OCI-LY1 (cell line): Measurements from ENCODE around the gene MSRB3.

Experiments used
- H2AFZ ChIP-seq: fragments of 200-600 bp; sonication (generic), shearing (Covaris generic); 2 replicates; pipeline ENCODE4 v1.6.0; 2014; ENCODE audit warnings: antibody characterized with exemption, mild to moderate bottlenecking, low read length
- H3F3A ChIP-seq: fragments of 200-600 bp; sonication (generic), shearing (Covaris generic); 2 replicates; pipeline ENCODE4 v1.6.0; 2014; ENCODE audit warnings: mild to moderate bottlenecking, antibody characterized with exemption, low read length, moderate library complexity; ENCODE audit not compliant: insufficient read depth
- H3K27ac ChIP-seq: fragments of 200-600 bp; sonication (generic); 2 replicates; pipeline ENCODE4 v1.5.1; 2014; ENCODE audit warnings: low read length, mixed run types, mild to moderate bottlenecking, low read depth; ENCODE audit not compliant: poor library complexity, severe bottlenecking
- H3K27me3 ChIP-seq: fragments of 200-600 bp; sonication (generic); 2 replicates; pipeline ENCODE4 v1.6.0; 2014; ENCODE audit warnings: antibody characterized with exemption, mild to moderate bottlenecking, low read length, moderate library complexity; ENCODE audit not compliant: insufficient read depth
- H3K36me3 ChIP-seq: fragments of 200-600 bp; sonication (generic); 2 replicates; pipeline ENCODE4 v1.6.1; 2014; ENCODE audit warnings: mild to moderate bottlenecking, antibody characterized with exemption, low read length, moderate library complexity, mixed read lengths; ENCODE audit not compliant: insufficient read depth
- H3K4me1 ChIP-seq: fragments of 200-600 bp; sonication (generic); 2 replicates; pipeline ENCODE4 v1.5.1; 2014; ENCODE audit warnings: mild to moderate bottlenecking, low read length, moderate library complexity; ENCODE audit not compliant: insufficient read depth, severe bottlenecking
- H3K4me2 ChIP-seq: fragments of 200-600 bp; sonication (generic), shearing (Covaris generic); 2 replicates; pipeline ENCODE4 v1.6.1; 2014; ENCODE audit warnings: low read length
- H3K4me3 ChIP-seq: fragments of 200-600 bp; sonication (generic); 2 replicates; pipeline ENCODE4 v1.5.1; 2014; ENCODE audit warnings: low read length, low read depth, mild to moderate bottlenecking, mixed read lengths; ENCODE audit not compliant: poor library complexity, severe bottlenecking
- H3K79me2 ChIP-seq: fragments of 200-600 bp; shearing (Covaris generic); 2 replicates; pipeline ENCODE4 v1.6.1; 2016; ENCODE audit warnings: mixed run types, low read length, mixed read lengths; ENCODE audit not compliant: insufficient read depth
- H3K9ac ChIP-seq: fragments of 200-600 bp; sonication (generic), shearing (Covaris generic); 2 replicates; pipeline ENCODE4 v1.6.1; 2014; ENCODE audit warnings: mild to moderate bottlenecking, low read length, mixed read lengths
- H3K9me2 ChIP-seq: fragments of 200-600 bp; sonication (generic), shearing (Covaris generic); 2 replicates; pipeline ENCODE4 v1.6.1; 2014; ENCODE audit warnings: low read depth, mild to moderate bottlenecking, low read length, mixed read lengths
- H3K9me3 ChIP-seq: fragments of 200-600 bp; shearing (Covaris generic); 2 replicates; pipeline ENCODE4 v1.6.1; 2014; ENCODE audit warnings: low read length, mixed read lengths
- H4K20me1 ChIP-seq: fragments of 200-600 bp; sonication (generic), shearing (Covaris generic); 2 replicates; pipeline ENCODE4 v1.6.0; 2016; ENCODE audit warnings: mild to moderate bottlenecking, low read length; ENCODE audit not compliant: insufficient read depth
- CTCF ChIP-seq: fragments of 200-600 bp; sonication (generic), shearing (Covaris generic); IDR thresholded peaks from 2 replicates; pipeline ENCODE4 v1.5.1; 2017; ENCODE audit warnings: mild to moderate bottlenecking, antibody characterized with exemption, low read length, moderate library complexity, mixed read lengths
- EZH2 ChIP-seq: fragments of 200-600 bp; sonication (generic), shearing (Covaris generic); IDR thresholded peaks from 2 replicates; pipeline ENCODE4 v1.8.0; 2017; ENCODE audit warnings: borderline replicate concordance, mixed run types, mild to moderate bottlenecking, antibody characterized with exemption, low read length, moderate library complexity, mixed read lengths

Gene MSRB3

DNA sequence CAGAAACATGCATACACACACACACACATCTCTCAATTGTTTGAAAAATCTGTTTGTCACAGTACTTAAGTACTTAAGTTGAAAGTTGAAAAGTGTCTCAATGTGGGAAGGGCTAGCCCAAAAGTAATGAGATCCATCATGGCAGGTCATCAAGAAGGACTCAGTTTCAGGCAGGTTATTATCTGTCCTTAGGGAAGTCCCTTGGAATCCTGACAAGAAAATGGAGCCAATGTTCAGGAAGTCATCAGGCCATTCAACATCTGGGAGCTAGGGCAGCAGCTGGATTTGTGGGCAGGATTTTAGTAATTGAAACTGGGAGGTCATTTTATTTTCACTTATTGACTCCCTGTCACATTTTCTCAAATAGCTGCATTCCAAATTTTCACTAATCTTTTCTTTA lies 56.0 kb downstream of the MSRB3 start:
- TF ChIP-seq EZH2 (no peak), CTCF (no peak)
- Histone ChIP-seq H3K36me3 (no peaks in the 10 kb centered on the region), H3K4me1 (no peaks in the 10 kb centered on the region), H2AFZ (no peak overlapping the region), H3K27me3 (no peaks in the 10 kb centered on the region), H3K9ac (no peak overlapping the region), H3K27ac (no peak overlapping the region), H3K4me2 (no peak overlapping the region), H4K20me1 (no peaks in the 10 kb centered on the region), H3K79me2 (no peaks in the 10 kb centered on the region), H3K9me2 (no peaks in the 10 kb centered on the region), H3K4me3 (no peak overlapping the region), H3F3A (no peaks in the 10 kb centered on the region), H3K9me3 (no peaks in the 10 kb centered on the region)

DNA sequence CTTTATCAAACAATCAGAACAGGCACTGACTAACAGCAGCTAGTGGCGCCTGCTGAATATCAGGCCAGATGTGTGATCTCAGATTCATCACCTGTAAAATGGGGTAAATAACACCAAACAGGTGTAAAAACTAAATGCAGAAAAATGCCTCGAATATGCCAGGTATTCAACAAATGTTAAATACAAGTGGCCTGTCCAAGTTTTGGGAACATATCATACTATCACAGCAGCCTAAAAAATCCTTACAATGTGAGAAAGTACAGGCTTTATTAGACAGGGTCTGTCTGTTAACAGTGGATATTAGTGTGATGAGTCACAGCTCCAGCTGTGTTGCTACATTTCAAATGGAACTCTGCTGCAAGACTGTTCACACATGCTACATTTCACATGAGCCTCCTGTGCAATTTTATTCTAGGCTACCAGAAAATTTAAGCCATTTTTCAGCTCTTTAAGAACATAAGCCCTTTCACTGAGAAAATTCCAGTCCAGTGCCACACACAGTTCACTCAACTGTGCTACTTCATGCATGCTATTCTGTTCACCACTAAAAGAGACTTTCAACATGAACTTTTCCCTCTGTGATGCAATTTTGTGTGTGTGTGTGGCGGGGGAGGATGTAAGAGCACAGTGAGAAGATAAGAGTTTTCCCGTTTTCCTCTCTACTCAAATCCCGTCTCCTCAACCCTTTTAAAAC lies 56.7 kb downstream of the MSRB3 start:
- Histone ChIP-seq H3K36me3 (no peaks in the 10 kb centered on the region), H3K9me3 (no peaks in the 10 kb centered on the region), H3K4me2 (no peak overlapping the region), H3K9ac (no peak overlapping the region), H3K4me3 (no peak overlapping the region), H4K20me1 (no peaks in the 10 kb centered on the region), H3K27me3 (no peaks in the 10 kb centered on the region), H3K4me1 (no peaks in the 10 kb centered on the region), H3K79me2 (no peaks in the 10 kb centered on the region), H3F3A (no peaks in the 10 kb centered on the region), H3K27ac (no peak overlapping the region), H2AFZ (no peak overlapping the region), H3K9me2 (no peaks in the 10 kb centered on the region)
- TF ChIP-seq EZH2 (no peak), CTCF (no peak)

DNA sequence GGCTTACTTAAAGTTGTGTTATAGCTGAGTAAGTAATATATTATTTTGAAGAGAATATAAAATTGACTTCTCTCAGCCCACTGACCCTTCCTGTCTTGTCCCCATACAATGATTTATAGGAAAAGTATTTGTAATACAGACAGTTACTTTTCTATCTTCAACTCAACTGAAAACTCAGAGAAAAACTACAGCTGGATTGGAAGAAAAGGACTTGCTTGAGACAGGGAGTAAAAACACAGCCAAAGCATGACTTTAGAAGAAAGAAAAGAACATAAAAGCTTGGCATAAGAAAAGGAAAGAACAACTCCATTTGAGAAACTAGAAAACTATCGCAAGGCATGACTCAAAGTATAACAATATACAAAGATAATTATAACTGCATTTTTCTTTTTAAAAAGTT lies 57.5 kb downstream of the MSRB3 start:
- Histone ChIP-seq H3K79me2 (no peaks in the 10 kb centered on the region), H3K4me2 (no peak overlapping the region), H4K20me1 (no peaks in the 10 kb centered on the region), H2AFZ (no peak overlapping the region), H3F3A (no peaks in the 10 kb centered on the region), H3K27ac (no peak overlapping the region), H3K4me1 (no peaks in the 10 kb centered on the region), H3K27me3 (no peaks in the 10 kb centered on the region), H3K9me3 (no peaks in the 10 kb centered on the region), H3K4me3 (no peak overlapping the region), H3K9me2 (no peaks in the 10 kb centered on the region), H3K9ac (no peak overlapping the region), H3K36me3 (no peaks in the 10 kb centered on the region)
- no peak for TF ChIP-seq EZH2
- no peak for TF ChIP-seq CTCF
